Renal pelvis (tissue), 4 donors: ENCODE results near the gene SCOC. TPM values are rescaled to one million over a fixed set of nuclear protein-coding genes. Genes with fewer than 3 reads are reported as not detected.
A peak's percentile ranks its signal among the peaks of the same experiment; 100 is the strongest.
"Not testable (repeated sequence)": the region's sequence is repeated elsewhere in the genome, so short reads cannot be mapped to it uniquely, and the experiment has no call there.

Source experiments
- DNase-seq: peaks from one replicate; pipeline ENCODE4 v3.0.0-alpha.2; 2013
- polyA plus RNA-seq, 3 donors: library from polyadenylated mRNA; unstranded; fragments of 120-200 nt; gene quantifications; one replicate each; pipeline ENCODE4 v1.2.1, GENCODE V29; 2013; ENCODE audit not compliant: insufficient read length in 3 of 3

SCOC gene
- polyA plus RNA-seq, 3 donors: 123 to 132 (median 127) TPM

- no peak for DNase-seq
Measured at GRCh38 chr4:140351093-140352075, 22.1 kb upstream of the SCOC start.

GRCh38 chr4:140353786-140354185, 19.7 kb upstream of the SCOC start:
- DNase-seq: peak; percentile 45

DNA sequence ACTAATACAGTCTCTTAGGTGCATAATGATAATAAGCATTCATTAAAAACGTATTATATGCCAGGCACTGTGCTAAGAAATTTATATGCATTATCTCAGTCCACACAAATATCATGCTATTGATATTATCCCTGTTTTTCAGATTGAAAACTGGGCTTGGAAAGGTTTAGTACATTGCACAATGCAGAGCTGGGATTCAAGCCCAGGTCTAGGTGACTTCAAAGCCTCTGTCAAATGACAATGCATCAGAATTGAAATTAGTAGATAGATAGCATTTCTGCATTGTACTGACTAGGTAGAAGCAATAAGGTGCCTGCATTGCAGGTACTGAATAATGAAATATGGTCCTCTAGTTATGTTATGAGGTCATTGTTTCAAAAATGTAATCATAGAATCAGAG, 18.2 kb upstream of the SCOC start:
- no peak for DNase-seq

- no peak for DNase-seq
Measured at GRCh38 chr4:140357868-140358267, 15.6 kb upstream of the SCOC start.

DNA sequence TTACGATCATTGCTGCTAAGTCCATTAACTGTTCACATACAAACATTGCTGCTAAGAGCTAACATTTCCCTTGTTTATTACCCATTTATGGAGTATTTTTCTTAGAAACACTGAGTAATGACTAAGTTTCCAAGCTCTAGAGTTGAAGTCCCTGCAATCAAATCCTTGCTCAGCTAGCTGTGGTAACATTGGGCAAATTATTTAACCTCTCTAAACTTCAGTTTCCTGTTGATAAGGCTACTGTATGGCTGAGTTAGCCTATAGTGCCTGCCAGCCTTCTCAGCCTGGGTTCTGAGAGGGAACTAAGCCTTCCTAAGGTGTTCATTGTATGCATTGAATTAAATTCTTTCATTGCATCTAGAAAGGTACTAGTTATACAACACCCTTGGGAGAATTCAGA, 15.2 kb upstream of the SCOC start:
- DNase-seq: no peak

DNA sequence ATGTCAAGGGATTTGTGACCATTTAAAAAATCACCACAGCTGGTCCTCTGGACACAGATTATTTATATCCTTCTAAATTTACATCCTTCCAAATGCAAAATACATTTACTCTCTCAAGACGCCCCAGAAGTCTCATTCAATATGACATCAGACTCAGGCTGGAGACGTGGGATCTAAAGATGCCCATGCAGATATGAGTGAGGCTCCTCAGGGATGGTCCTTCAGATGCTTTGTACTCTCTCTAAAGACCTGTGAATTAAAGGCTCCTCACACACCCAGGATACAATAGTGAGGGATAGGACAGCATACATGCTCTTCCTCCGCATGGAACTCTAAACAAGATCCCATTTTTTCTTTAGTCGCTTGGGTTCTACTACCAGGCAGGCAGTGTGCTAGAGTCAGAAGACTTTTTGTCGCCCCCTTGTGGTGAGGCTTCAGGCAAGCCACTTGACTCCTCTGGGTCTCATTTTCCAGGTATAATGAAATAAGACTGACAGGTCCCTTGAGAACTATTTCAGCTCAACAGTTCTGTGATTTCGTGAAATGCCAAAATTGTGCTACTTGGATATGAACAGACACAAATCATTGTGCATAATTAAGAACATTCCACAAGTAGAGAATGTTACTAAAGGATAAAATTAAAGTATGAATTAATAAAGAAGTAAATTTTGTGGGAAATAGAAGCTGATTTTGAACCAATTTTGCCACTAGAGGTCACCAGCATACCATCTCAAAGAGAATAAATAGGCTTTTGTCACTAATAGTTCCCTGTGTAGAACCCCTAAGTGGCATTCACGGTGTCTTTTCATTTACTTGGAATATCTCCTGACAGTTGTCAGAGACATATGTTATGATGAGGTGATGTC, 13.7 kb upstream of the SCOC start:
- DNase-seq: peak; percentile 86

DNA sequence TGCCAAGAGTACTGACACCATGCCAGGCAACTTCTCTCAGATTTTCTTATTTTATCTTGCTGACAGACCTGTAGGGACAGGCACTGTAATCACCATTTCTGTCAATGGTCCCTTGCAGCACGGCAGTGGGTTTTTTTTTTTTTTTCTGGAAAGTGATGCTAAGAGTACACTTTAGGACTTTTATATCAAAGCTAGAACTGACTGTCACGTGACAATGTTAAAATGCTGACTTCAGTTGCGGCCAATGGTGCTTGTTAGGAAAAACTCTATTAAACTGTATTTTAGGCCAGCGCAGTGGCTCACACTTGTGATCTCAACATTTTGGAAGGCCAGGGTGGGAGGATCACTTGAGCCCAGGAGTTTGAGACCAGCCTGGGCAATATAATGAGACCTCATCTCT, 12.3 kb upstream of the SCOC start:
- no peak for DNase-seq

GRCh38 chr4:140363051-140363450, 10.4 kb upstream of the SCOC start:
- no peak for DNase-seq

DNA sequence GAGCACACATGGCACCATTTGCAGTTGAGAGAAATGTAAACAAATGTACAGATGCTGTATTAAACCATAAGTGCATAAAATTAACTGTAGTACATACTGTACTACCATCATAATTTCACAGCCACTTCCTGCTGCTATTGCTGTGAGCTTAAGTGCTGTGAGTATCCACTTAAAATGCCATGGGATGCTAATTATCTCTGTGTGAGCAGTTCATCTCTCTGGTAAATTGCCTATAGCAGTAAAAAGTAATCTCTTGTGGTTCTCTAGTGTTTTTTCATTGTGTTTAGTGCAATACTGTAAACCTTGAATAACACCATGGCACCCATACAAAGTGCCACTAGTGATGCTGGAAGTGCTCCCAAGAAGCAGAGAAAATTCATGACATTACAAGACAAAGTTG, 9.9 kb upstream of the SCOC start:
- no peak for DNase-seq

GRCh38 chr4:140367738-140368137, 5.7 kb upstream of the SCOC start:
- DNase-seq: no peak

DNA sequence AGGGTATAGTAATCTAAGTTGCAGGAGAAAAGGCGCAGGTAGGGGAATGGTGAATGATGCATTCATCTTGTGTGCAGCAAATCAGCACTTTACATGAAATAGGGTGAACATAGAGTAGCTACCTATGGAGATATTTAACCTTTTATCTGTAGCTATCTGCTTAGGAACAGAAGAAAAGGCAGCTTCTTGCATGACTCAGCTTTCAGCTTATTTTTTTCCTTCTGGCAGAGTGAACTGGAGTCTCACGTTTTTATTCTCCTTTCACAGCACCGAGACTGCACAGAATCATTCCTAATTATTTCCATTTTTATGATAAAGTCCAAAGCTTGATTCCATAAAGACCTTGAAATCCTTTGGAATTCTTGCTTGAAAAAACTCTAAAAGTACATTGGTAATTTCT, 4.8 kb upstream of the SCOC start:
- DNase-seq: no peak

GRCh38 chr4:140372751-140373327, 607 bp upstream of the SCOC start:
- DNase-seq: peak; percentile 29

DNA sequence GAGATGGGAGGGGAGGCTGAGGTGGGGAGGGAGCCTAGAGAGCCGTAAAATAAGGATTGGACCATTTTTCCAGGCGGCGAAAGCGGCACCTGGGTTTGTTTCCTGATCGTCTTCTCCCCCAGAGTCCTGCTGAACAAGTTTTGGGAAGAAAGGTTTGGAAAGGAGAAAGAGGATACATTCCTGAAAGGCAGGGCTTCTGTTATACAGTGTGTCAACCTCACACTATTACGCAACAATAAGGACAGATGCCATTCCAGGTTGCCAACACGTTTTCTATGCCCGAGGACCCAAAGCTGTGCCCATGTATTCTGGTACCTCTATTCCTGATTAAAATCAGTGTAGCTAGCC, 658 bp downstream of the SCOC start:
- DNase-seq: no peak

GRCh38 chr4:140382732-140383131, 9.3 kb downstream of the SCOC start:
- DNase-seq: no peak

- no peak for DNase-seq
Measured at GRCh38 chr4:140388015-140388414, 14.6 kb downstream of the SCOC start.

- no peak for DNase-seq
Measured at GRCh38 chr4:140395668-140396067, 22.2 kb downstream of the SCOC start.

DNA sequence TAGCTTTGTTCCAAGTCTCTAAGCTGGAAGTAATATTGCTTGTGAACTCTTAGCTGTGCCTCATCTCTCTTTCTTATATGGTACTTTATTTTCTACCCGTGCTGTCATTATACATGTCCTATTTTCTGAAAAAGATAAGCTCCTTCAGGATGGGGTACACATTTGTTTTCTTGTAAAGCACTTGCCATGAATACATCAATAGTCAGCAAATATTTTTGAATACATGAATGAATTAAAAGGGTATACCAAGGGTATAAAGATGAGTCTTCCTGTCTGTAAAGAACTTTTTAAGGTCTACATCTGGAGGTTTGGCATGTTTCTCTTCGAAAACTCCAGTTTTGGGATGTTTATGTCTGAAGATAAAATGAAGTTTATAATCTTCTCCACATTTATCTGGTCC, 26.7 kb downstream of the SCOC start:
- no peak for DNase-seq

- DNase-seq: no peak
Measured at GRCh38 chr4:140406292-140406691, 32.8 kb downstream of the SCOC start.

GRCh38 chr4:140408974-140409373, 35.5 kb downstream of the SCOC start:
- DNase-seq: no peak

DNA sequence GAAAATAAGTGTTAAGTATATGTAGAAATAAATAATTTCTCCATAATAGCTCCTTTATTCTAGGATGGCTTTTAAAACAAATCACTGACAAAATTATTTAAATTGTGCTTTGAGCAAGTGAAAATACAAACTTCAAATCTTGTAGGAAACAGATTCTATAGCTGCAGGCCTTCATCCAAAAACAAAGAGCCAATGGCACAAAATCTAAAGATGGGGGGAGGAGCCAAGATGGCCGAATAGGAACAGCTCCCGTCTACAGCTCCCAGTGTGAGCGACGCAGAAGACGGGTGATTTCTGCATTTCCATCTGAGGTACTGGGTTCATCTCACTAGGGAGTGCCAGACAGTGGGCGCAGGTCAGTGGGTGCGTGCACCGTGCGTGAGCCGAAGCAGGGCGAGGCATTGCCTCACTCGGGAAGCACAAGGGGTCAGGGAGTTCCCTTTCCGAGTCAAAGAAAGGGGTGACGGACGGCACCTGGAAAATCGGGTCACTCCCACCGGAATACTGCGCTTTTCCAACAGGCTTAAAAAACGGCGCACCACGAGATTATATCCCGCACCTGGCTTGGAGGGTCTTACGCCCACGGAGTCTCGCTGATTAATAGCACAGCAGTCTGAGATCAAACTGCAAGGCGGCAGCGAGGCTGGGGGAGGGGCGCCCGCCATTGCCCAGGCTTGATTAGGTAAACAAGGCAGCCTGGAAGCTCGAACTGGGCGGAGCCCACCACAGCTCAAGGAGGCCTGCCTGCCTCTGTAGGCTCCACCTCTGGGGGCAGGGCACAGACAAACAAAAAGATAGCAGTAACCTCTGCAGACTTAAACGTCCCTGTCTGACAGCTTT, 39.9 kb downstream of the SCOC start:
- not testable (repeated sequence) for DNase-seq

DNA sequence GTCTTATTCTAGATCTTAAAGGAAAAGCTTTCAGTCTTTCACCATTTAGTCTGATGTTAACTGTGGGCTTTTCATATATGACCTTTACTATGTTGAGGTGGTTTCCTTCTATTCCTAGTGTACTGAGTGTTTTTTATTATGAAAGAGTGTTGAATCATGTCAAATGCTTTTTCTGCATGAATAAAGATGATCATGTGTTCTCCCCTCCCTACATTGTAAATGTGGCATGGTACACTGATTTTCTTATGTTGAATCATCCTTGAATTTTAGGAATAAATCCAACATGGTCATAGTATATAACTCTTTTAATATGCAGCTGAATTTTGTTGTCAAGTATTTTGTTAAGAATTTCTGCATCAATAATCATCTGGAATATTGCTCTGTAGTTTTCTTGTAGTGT, 49.7 kb downstream of the SCOC start:
- DNase-seq: no peak
